Spleen (tissue), 11 donors: ENCODE data around the gene GRAMD1A. TPM values are rescaled to one million over a fixed set of nuclear protein-coding genes. Genes with fewer than 3 reads are reported as not detected.

ENCODE experiments used
- DNase-seq: peaks from one replicate; pipeline ENCODE4 v3.0.0-alpha.2; 2020
- H3K27ac ChIP-seq, 8 donors: fragments of 200-600 bp; sonication (generic) in 7 of 8; 1 replicate in 4 of 8; 2 replicates in 4 of 8; pipeline versions ENCODE4 v1.5.0 to v1.8.0; 2016 to 2021; ENCODE audit warnings: inconsistent platforms in 4 of 8, mild to moderate bottlenecking in 4 of 8, moderate library complexity in 1 of 8
- H3K27me3 ChIP-seq, 7 donors: fragments of 200-600 bp; sonication (generic) in 6 of 7; replicated peaks in 1 of 7; 1 replicate in 4 of 7; 2 replicates in 3 of 7; pipeline versions ENCODE4 v1.5.0 to v1.8.0; 2016 to 2021; ENCODE audit warnings: inconsistent platforms in 3 of 7, mild to moderate bottlenecking in 1 of 7
- H3K36me3 ChIP-seq, 6 donors: fragments of 200-600 bp; sonication (generic) in 5 of 6; 1 replicate in 4 of 6; 2 replicates in 2 of 6; pipeline versions ENCODE4 v1.5.0 to v1.8.0; 2016 to 2021; ENCODE audit warnings: inconsistent platforms in 2 of 6
- H3K4me1 ChIP-seq, 6 donors: fragments of 200-600 bp; sonication (generic) in 5 of 6; 1 replicate in 3 of 6; 2 replicates in 3 of 6; pipeline versions ENCODE4 v1.5.0 to v1.8.0; 2016 to 2021; ENCODE audit warnings: inconsistent platforms in 3 of 6
- H3K4me3 ChIP-seq, 8 donors: fragments of 200-600 bp; sonication (generic) in 7 of 8; 1 replicate in 4 of 8; 2 replicates in 4 of 8; pipeline versions ENCODE4 v1.5.0 to v1.8.0; 2016 to 2021; ENCODE audit warnings: inconsistent platforms in 4 of 8, mild to moderate bottlenecking in 4 of 8, moderate library complexity in 2 of 8
- H3K9me3 ChIP-seq, 8 donors: fragments of 200-600 bp; sonication (generic) in 7 of 8; 1 replicate in 4 of 8; 2 replicates in 4 of 8; pipeline versions ENCODE4 v1.5.0 to v1.8.0; 2016 to 2021; ENCODE audit warnings: inconsistent platforms in 4 of 8
- POLR2A ChIP-seq, 3 donors: fragments of 450-650 bp; IDR thresholded peaks; one replicate each; pipeline ENCODE4 v1.5.1; 2017; ENCODE audit warnings: antibody characterized with exemption in 3 of 3, mild to moderate bottlenecking in 1 of 3
- POLR2AphosphoS5 ChIP-seq, 3 donors: sonication (generic); formaldehyde crosslinking; IDR thresholded peaks; one replicate each; pipeline ENCODE4 v1.5.1; 2017; ENCODE audit warnings: antibody characterized with exemption in 3 of 3
- WGBS, 5 donors: extraction: QIAGEN DNeasy Blood & Tissue Kit in 3 of 5; methylation state at CpG; one replicate each; pipeline versions ENCODE4 v1.1.5 to v1.1.7; 2013 to 2018; 5-methylcytosine and 5-hydroxymethylcytosine counted together
- intact Hi-C: fragments of 100-400 bp; cut with DNase I; formaldehyde crosslinking; loops from one replicate; pipeline ENCODE4 v1.15.0; 2023; ENCODE audit warnings: low total_unique reads
- polyA plus RNA-seq, 3 donors: library from polyadenylated mRNA; stranded (reverse); fragments of 200-250 nt; gene quantifications; one replicate each; pipeline ENCODE4 v1.2.1, GENCODE V29; 2013
- total RNA-seq, 7 donors: library from RNA; depleted of rRNA in 3 of 7; stranded (reverse); fragments of >200 nt in 3 of 7; fragmentation: NEBNext Ultra II Directional in 4 of 7; extraction: Animal tissue kit (Norgen Biotek cat#: 25700) in 4 of 7; gene quantifications; one replicate each; pipeline versions ENCODE4 v1.1.0 to v1.2.1, GENCODE V29; 2016 to 2021
- TF ChIP-seq, protein P1 (sequence below), 11 experiments: fragments of 200-600 bp in 7 of 11; fragments of 450-650 bp in 4 of 11; sonication (generic) in 4 of 11; IDR thresholded peaks in 8 of 11; conservative IDR thresholded peaks in 3 of 11; 1 replicate in 7 of 11; 2 replicates in 4 of 11; pipeline versions ENCODE4 v1.4.0 to v1.8.0; 2016 to 2021; ENCODE audit warnings: antibody characterized with exemption in 11 of 11, inconsistent platforms in 4 of 11, mild to moderate bottlenecking in 1 of 11
- donor health status: healthy with polysubstance abuse.
- donor health status: DM: no; HTN: no; CAD: no; lungs with moderate emphysema.
- donor health status: DM: no; HTN: no; CAD: no.
- donor health status: Bipolar disorder and iron deficiency.
- donor health status: healthy.
- donor health status: DM: no; HTN: no; CAD: no.
- donor health status: DM: yes; HTN: yes; CAD: no.

The GRAMD1A gene
- total and polyA plus RNA-seq, 10 donors = 30.0 to 177 (median 101) TPM

DNA sequence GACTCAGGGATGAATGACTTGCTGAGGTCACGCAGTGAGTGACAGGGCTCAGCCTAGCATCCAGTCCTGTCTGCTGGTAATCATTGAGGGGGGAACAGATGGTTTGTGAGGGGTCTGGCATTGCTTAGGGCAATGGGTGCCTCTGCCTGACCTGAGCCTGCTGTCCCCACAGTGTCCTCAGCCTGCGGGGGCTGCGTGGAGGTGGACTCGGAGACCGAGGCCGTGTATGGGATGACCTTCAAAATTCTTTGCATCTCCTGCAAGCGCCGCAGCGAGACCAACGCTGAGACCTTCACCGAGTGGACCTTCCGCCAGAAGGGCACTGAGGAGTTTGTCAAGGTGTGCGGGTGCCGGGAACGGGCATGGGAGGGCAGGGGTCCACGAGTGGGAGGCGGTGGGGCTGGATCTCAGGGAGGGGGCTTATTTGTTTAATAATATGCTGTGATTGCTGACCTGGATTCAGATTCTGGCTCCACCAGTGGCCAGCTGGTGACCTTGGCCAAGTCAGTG lies 32.3 kb downstream of the GRAMD1A start:
- Histone ChIP-seq H3K4me1 (peaks cover 4 to 44% (median 22%) of the 10 kb centered on the region in 6 donors), H3K27ac (no peak overlapping the region), H3K27me3 (peaks cover 0 to 38% (median 7%) of the 10 kb centered on the region in 7 donors), H3K36me3 (peaks cover 0 to 27% (median 7%) of the 10 kb centered on the region in 6 donors), H3K9me3 (no peaks in the 10 kb centered on the region), H3K4me3 (no peak overlapping the region)
- intact Hi-C loops = no loop called here
- no peak for DNase-seq
- WGBS, 5 donors = 89 to 98% (median 96%) methylated on average over 14 to 17 of the region's 17 CpGs
- TF ChIP-seq POLR2AphosphoS5 (IDR thresholded peaks at IDR 0.05) (peak in 1 of 3 donors; percentile 34), POLR2A (IDR thresholded peaks at IDR 0.05) (no peak)

DNA sequence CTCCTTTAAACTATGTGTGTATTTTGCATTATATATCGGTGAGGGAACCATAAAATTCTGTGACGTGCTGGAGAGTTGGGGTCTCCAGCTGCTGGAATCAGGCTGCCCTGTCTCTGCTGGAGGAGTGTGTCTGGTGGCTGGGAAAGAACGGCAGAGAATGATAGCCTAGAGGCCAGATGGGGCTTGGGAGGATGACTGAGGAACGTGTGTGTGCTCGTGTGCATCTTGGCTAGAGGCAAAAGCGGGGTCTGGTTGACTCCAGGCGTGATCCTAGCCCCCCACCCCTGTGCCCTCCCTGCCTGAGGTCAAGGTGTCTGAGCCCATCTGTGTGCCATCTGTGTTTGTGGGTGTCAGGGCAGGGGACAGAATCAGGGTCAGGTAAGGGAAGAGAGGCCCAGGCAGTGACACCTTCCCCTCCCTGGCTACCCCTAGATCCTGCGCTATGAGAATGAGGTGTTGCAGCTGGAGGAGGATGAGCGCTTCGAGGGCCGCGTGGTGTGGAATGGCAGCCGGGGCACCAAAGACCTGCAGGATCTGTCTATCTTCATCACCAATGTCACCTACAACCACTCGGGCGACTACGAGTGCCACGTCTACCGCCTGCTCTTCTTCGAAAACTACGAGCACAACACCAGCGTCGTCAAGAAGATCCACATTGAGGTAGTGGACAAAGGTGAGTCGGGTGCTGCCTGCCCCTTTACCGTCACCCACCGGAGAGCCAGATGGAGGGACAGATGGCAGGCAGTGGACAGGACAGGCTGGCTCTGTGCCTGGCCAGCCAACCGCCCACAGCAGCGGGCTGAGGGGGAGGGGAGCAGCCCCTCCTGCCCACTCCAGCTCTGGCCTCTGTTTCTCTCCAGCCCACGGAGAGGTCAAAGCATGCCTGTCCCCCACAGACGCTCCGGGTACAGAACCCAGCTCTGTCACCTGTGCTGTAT lies 33.2 kb downstream of the GRAMD1A start:
- DNase-seq = no peak
- TF ChIP-seq, protein P1, sequence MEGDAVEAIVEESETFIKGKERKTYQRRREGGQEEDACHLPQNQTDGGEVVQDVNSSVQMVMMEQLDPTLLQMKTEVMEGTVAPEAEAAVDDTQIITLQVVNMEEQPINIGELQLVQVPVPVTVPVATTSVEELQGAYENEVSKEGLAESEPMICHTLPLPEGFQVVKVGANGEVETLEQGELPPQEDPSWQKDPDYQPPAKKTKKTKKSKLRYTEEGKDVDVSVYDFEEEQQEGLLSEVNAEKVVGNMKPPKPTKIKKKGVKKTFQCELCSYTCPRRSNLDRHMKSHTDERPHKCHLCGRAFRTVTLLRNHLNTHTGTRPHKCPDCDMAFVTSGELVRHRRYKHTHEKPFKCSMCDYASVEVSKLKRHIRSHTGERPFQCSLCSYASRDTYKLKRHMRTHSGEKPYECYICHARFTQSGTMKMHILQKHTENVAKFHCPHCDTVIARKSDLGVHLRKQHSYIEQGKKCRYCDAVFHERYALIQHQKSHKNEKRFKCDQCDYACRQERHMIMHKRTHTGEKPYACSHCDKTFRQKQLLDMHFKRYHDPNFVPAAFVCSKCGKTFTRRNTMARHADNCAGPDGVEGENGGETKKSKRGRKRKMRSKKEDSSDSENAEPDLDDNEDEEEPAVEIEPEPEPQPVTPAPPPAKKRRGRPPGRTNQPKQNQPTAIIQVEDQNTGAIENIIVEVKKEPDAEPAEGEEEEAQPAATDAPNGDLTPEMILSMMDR (IDR thresholded peaks at IDR 0.05 in 8 of 11, conservative IDR thresholded peaks at IDR 0.05 in 3 of 11) = no peak
- TF ChIP-seq POLR2A (IDR thresholded peaks at IDR 0.05) (no peak), POLR2AphosphoS5 (IDR thresholded peaks at IDR 0.05) (no peak)

DNA sequence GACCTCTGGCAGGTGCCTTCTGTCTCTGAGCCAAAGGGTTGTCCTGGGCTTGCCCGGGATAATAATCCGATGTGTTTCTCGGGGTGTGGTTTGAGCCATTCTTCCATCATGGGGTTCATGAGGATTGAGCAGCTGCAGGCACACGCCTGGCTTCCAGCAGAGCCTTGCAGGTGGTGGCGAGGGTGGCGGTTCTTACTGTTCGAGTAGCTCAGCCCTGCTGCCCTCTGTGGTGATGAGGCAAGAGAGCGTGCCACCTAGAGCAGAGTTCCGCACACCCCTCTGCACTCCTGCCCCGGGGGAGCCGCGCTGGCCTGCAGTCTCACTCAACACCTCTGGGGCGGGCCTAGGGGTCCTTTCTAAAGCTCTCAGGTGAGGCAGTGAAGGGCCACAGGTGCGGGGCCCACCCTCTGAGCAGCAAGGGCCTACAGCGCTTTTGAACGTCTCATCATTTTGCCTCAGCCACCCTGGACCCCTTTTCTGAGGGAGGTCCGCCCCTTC lies 33.9 kb downstream of the GRAMD1A start:
- peaks cover 0 to 16% (median 0%) of the 10 kb centered on the region in 6 donors for H3K36me3 ChIP-seq
- no peak for DNase-seq
- TF ChIP-seq POLR2AphosphoS5 (IDR thresholded peaks at IDR 0.05) = no peak
- TF ChIP-seq POLR2A (IDR thresholded peaks at IDR 0.05) = no peak
- TF ChIP-seq, protein P1 (IDR thresholded peaks at IDR 0.05 in 8 of 11, conservative IDR thresholded peaks at IDR 0.05 in 3 of 11) = no peak
- 86 to 98% (median 92%) methylated on average over 13 to 17 of the region's 17 CpGs for WGBS, 5 donors
- peaks cover 0 to 35% (median 7%) of the 10 kb centered on the region in 7 donors for H3K27me3 ChIP-seq
- peaks cover 13 to 59% (median 39%) of the 10 kb centered on the region in 6 donors for H3K4me1 ChIP-seq
- no peak overlapping the region for H3K4me3 ChIP-seq
- intact Hi-C loops = no loop called here
- no peaks in the 10 kb centered on the region for H3K9me3 ChIP-seq
- no peak overlapping the region for H3K27ac ChIP-seq

More for the DNA sequence above, 33.2 kb downstream of the GRAMD1A start:
- Histone ChIP-seq H3K4me3 (no peak overlapping the region), H3K4me1 (peaks cover 6 to 54% (median 32%) of the 10 kb centered on the region in 6 donors), H3K27ac (no peak overlapping the region), H3K36me3 (peaks cover 0 to 17% (median under 1%) of the 10 kb centered on the region in 6 donors), H3K9me3 (no peaks in the 10 kb centered on the region), H3K27me3 (peaks cover 0 to 38% (median 7%) of the 10 kb centered on the region in 7 donors)
- intact Hi-C loops = no loop called here
- 88 to 94% (median 92%) methylated on average over 29 to 30 of the region's 30 CpGs for WGBS, 5 donors

DNA sequence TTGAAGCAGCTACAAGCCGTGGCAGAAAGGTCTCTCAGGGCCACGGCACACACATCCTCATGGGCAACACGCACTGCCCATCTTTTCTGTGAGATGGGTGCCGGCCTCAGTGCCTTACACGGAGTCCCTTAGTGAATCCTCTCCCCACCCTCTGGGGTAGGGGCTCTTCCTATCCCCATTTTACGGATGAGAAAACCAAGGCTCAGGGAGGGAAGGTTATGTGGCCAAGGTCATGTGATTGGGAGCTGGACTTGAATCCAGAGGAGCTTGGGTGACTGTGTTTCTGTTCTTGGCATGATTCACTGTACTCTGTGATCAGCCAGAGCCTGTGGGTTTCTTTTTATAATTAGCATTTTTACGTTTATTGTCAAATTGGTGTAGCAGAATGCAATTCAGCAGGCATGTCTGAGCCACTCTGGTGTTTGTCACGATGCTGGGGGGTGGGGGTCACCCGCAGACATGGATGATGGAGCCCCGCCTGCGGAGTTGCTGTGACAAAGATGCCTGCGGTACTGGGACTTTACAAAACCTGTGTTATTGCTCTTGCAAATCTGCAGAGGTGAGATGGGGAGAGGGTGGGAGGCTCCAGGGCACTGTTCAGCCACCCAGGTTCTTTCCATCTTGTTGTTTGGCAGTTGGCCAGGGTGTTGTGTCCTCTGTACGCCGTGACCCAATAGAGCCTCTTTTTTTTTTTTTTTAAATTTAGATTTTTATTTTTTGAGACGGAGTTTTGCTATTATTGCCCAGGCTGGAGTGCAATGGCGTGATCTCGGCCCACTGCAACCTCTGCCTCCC lies 34.7 kb downstream of the GRAMD1A start:
- DNase-seq = no peak
- no peak for TF ChIP-seq POLR2A (IDR thresholded peaks at IDR 0.05)
- TF ChIP-seq POLR2AphosphoS5 (IDR thresholded peaks at IDR 0.05) = no peak
- TF ChIP-seq, protein P1 (IDR thresholded peaks at IDR 0.05 in 8 of 11, conservative IDR thresholded peaks at IDR 0.05 in 3 of 11) = no peak
- peaks cover 20 to 59% (median 44%) of the 10 kb centered on the region in 6 donors for H3K4me1 ChIP-seq

More for the DNA sequence above, 34.7 kb downstream of the GRAMD1A start:
- peaks cover 0 to 16% (median 0%) of the 10 kb centered on the region in 6 donors for H3K36me3 ChIP-seq
- 82 to 93% (median 88%) methylated on average over 17 of the region's 17 CpGs for WGBS, 5 donors
- intact Hi-C loops = no loop called here
- H3K27me3 ChIP-seq = peaks cover 0 to 34% (median 5%) of the 10 kb centered on the region in 7 donors
- no peaks in the 10 kb centered on the region for H3K9me3 ChIP-seq
- no peak overlapping the region for H3K4me3 ChIP-seq
- no peak overlapping the region for H3K27ac ChIP-seq
